TTC549 (cell line): ENCODE data around the gene ZNF106.

ENCODE experiments used
- FAIRE-seq: peaks from 2 replicates; lab custom pipeline; 2012; peaks lifted over from hg19 to GRCh38; lab: Jason Lieb, UNC

Gene ZNF106

DNA sequence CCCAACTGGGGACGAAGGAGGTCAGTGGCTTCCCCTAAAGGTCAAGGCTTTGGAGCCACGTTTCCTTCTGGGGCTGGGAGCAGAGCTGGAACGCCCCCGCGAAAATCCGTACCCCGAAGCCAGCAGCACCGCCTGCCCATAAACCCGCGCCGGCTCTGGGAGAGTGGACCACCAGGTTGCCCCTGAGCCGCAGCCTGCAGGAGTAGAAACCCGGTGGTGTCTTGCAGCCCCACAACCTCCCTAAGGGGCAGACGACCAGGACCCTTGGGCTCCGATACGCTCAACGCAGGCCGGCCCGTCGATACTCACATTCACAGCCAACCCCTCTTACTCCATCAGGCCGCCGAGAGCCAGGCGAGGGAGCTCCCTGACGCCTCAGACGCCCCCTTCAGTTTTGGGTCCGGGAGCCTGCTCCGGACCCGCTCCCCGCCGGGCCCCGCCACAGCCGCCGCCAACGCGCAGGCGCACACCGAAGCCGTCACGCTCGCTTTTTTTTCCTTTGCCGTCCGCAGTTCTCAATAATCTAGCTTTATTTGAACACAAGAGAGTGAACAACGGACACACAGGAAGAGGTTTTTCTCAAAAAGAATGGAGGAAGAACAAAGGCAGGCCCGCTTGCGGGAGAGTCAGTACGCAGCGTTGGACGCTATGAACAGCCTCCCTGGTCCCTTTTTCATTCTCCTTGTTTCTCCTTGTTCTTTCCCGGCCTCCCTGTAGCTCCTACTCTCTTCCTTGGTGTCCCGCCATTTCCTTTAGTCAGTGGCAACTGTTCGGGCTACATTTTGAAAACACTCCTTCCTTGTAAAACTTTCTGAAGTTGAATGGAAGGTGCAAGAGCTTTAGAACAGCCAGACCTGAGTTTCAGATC, at the start of gene ZNF106:
Gene ZNF106 (minus strand): TSS at position 471 of the 868 bp plus-strand sequence. CDS start 18,852 bp downstream, outside the sequence.
- no peak for FAIRE-seq

DNA sequence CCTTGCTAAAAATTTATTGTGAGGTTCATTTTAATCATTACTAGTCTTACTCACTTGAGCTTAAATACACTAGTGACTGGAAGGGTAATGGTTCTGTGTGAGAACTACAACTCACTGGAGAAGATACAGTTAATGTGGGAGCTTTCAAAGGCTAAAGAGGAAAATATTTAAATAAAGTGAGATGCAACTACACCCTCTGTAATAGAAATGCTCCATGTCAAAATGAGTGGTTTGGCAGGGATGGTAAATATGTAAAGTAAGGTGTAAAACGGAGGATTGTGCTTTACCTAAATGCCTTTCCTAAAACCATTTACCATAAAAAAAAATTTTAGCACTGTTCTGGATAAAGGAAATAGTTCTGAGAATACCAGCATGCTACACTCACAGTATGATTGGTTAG, 42.3 kb upstream of the ZNF106 start:
- FAIRE-seq = no peak

DNA sequence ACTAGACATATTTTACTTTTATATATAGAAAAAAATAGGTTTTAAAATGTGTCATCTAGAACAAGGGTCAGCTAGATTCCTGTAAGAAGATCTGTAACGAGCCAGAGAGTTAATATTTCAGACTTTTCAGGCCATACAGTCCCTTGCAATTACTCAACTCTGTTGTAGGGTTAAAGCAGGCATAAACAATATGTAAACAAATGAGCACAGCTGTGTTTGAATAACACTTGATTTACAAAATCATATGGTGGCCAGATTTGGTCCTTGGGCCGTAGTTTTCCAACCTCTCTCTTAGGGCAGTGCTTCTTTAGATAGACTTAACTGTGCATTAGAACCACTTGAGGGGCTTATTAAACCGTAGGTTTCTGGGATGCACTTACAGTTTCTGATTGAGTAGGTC, 38.0 kb upstream of the ZNF106 start:
- no peak for FAIRE-seq

DNA sequence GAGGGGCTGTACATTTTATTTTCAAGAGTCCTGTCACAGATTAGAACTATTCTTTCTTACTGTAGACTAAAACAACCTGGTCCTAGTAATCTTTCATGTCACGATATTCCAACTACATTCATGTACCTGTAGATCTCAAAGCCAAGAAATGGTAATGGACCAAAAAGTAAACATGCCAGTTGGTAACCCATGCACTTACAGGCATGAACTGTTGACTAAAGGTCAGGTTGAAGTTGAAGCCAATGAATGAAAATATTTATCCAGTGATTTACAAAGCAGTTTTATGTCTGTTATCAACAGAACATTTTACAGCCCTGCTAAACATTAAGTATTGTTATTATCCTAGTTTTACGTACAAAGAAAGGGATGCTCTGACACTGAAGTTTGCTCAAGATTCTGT, 32.4 kb upstream of the ZNF106 start:
- no peak for FAIRE-seq

DNA sequence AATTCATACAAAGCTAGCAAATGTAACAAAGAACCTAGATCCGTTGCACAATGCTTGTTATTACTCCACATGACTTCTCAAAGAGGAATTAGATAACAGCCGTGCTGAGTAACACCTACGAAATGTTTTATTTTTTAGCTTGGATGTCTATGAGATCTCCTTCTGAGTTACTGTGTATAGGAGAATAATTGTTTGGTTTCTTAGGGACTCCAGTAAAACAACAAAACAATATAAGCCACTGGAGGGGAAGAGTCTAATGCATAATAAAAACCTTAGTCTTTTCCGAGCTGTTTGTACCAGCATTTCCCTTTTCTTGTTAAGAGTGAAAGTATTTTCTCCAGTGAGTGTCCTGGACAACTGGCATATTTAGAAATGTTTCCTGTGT, 20.1 kb upstream of the ZNF106 start:
- FAIRE-seq = no peak

DNA sequence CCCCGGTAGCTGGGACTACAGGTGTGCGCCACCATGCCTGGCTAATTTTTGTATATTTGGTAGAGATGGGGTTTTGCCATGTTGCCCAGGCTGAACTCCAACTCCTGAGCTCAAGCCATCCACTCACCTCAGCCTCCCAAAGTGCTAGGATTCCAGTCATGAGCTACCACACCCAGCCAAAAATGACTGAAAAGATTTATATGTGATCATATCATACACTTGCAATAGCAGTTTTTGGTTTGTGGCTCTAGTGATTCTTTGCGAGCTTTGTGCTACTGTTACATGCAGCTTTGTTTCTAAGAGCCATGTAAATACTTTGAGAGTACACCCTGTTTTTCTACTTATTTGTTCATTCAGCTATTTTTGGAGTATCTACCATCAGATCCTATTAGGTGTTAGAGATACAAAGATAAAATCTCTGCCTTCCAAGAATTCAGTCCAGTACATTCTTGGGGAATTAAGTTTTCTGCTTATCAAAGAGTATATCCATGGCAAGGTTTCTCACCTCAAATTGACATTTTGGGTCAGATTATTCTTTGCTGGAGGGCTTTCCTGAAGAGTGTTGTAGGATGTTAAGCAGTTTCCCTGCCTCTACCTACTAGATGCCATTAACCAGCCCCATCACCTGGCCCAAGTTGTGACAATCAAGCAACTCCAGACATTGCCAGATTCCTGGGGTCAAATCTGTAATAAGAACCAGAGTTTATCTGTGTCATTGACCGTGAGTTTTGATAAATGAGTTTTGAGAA, 19.5 kb upstream of the ZNF106 start:
- no peak for FAIRE-seq

DNA sequence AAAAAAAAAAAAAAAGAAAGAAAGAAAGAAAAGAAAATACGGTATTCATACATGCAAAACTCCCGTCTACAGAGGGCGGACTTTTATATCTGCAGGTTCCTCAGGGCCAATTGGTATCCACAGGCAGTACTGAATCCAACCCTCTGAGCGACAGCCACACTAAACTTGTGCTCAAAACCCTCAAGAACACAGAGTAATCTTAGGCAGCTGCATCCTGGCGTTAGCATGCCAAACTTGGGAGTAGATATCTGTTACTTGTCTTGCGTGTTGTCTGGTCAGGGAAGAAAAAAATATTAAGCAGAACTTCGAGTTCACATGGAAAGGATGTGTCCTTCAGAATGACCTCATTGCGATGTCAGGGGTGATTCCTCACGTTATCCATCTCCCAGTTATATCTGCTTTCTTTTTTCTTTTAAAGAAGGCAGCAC, 17.3 kb upstream of the ZNF106 start:
- FAIRE-seq = no peak

DNA sequence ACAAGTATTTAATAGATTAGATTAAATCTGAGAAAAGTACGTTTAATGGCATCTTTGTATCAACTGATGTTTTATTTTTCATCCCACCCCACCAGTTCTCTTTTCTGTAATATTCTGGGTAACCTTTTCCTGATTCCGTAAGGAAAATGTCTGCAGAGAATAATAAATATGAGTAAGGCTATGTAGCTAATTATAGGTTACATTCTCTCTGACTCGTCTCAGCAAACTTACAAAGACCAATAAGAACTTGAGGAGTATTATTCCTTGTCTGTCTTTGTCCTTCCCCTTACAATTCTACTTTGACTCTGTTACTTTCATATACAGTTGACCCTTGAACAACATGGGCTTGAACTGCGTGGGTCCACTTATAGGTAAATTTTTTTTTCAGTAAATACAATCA, 16.6 kb upstream of the ZNF106 start:
- no peak for FAIRE-seq

DNA sequence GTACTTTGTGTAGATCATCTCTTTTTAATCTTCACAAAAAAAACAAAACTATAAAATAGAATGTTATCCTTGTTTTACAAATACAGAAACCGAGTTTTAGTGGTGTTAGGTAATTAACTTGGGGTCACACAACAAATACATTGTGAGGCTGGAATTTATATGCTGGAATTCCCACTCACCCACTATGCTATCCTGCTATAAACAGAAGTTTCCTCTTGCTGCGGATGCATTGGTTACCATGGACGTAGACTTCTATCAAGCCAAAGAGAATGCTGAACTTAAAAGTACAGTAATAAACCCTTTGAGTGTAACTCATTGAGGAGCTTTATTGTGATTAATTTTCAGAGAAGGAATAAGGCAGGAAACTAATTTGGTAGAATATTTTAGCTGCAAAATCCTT, 13.7 kb upstream of the ZNF106 start:
- FAIRE-seq = no peak

DNA sequence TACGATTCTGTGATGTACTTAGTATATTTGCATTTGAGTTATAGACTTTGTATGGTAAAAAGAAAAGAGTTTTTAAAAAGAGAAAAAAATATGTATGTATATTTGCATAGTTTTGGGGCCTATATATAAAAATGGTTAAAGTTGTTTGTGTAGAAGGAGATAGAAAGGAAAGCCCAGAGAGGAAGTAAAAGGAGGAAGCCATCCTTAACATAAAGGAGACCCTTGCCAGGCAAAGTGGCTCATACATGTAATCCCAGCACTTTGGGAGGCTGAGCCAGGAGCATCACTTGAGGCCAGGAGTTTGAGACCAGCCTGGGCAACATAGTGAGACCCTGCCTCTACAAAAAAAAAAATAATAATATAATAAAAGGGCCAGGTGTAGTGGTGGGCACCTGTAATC, 12.9 kb upstream of the ZNF106 start:
- FAIRE-seq = no peak

DNA sequence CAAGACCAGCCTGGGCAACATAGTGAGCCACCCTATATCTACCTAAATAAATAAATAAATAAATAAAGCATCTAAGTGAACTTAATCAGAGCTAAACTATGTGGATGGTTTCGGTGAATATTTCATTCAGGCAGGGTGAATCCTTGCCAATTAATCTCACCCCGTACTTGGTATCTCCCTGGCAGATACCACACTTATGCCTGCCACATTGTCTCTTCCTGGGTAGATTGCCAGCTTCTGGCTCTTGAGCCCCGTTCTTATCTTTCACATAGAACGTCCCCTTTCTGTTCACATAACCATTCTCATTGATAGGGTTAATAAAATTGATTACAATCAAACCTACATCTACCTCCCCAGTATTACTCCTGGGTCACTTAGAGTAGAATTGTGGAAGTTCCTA, 11.5 kb upstream of the ZNF106 start:
- FAIRE-seq = no peak

DNA sequence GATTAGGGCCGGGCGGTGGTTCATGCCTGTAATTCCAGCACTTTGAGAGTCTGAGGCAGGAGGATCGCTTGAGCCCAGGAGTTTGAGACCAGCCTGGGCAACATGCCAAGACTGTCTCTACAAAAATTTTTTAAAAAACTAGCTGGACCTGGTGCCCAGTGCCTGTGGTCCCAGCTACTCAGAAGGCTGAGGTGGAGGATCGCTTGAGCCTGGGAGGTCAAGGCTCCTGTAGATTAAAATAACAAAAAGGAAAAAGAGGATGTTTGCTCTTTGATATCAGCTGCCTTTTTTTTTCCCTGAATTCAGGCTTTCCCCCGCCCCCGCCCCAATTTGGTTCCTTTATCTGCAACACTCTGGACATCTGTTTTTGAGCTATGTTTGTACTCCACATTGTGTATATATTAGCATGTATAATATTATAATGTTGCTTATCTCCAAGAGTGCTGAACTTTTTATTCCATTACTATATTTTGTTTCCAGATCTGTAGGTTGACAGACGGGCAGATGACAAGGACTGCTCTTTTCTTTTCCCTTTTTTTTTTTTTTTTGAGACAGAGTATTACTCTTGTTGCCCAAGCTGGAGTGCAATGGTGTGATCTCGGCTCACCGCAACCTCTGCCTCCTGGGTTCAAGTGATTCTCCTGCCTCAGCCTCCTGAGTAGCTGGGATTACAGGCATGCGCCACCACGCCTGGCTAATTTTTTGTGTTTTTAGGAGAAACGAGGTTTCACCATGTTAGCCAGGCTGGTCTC, 9.1 kb upstream of the ZNF106 start:
- no peak for FAIRE-seq

DNA sequence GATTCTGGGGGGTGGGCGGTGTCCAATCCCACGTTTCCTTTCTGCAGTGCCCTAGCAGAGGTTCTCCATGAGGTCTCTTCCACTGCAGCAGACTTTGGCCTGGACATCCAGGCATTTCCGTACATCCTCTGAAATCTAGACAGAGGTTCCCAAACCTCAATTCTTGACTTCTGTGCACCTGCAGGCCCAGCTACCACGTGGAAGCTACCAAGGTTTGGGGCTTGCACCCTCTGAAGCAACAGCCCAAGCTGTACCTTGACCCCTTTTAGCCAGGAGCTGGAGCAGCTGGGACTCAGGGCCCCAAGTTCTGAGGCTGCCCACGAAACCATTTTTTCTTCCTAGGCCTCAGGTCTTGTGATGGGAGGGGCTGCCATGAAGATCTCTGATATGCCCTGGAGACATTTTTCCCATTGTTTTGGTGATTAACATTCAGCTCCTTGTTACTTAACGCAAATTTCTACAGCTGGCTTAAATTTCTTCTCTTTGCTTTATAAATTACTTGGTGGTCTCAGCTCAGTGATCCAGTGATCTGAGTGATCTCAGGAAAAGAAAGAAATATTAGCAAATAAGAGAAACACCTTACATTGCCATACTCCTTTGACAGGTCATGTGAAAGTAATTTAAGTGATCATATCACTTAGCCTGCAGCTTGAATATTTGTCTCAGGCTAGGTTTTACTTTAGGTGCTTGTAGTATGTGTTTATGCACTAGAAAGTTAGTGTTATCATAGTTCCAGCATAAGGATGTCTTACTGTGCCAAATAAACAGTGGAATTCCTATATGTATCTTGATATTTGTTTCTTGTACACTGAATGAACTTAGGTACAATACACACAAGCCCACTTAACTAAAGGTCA, 7.5 kb upstream of the ZNF106 start:
- FAIRE-seq = no peak

DNA sequence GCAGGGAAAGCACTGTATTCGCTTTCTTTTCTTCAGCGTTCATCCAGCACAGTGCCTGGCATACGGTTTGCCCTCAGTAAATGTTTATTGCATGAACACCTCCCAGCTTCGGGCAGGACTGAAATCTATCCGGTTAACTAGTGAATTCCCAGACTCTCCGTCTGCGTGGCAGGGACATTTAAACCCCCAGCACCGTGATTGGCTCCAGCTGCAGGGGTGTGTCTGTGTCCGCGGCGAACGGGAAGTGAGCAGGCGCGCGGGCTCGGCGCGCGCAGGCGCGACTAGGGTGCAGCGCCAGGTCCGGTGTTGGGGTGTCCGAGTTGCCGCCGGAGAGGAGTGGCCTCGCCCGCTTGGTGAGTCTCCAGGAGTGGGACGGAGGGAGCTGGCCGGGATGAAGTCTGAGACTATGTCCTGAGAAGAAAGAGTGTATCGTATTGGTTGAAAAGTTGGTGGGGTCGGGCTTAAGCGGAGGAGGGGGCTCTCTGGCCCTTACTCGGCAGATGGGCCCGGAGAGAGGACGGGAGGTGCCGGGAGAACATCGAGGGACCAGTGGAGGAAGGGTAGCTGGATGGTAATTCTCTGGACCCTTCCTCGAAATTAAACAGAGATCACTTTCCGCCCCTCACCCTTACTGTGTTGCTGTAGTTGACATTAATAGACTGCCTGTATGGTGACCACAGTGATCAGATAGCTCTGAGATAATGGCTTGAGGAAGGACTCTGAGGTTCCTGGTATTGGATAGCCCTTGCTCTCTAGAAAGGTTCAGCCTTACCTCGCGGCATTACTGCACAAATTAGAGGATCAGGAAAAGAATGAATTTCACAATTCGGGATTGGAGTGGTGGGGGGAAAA, 4.6 kb upstream of the ZNF106 start, which contains the start of gene SNAP23:
Gene SNAP23 (plus strand): TSS at position 274 of the 852 bp plus-strand sequence. CDS start 16,213 bp downstream, outside the sequence.
- no peak for FAIRE-seq

DNA sequence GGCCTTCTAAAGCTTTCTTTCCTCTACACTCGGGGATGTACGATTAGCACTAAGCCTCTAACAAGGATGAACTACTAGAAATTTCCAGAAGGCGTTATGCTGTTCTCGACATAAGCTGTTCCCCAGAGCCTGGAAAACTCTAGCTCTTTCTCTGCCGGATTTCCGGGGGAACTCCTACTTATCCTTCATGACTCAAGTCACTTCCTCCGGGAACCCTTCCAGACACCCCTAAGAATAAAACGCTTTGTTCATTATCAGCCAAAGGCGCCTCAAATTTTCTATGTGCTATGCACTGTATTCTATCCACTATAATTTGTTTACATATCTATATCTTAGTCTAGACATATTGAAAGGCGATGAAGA, 4.0 kb upstream of the ZNF106 start:
- FAIRE-seq = no peak

DNA sequence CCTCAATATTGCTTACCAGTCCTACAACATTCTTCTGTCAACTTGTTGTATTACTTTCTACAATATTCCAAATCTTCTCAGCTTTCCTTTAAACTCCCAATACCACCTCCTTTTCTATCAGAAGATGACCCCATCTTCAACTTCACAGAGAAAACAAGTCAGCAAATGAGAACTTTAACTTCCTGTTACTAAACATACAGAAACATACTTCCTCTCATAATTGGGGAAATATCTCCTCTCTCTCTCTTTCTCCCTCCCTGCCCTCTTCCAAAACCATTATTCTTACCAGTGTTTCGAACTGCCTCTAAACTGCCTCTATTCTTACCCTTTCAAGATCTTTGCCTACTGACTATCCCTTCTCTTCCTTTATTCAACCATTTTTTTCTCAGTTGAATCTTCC, 2.7 kb upstream of the ZNF106 start:
- FAIRE-seq = no peak

DNA sequence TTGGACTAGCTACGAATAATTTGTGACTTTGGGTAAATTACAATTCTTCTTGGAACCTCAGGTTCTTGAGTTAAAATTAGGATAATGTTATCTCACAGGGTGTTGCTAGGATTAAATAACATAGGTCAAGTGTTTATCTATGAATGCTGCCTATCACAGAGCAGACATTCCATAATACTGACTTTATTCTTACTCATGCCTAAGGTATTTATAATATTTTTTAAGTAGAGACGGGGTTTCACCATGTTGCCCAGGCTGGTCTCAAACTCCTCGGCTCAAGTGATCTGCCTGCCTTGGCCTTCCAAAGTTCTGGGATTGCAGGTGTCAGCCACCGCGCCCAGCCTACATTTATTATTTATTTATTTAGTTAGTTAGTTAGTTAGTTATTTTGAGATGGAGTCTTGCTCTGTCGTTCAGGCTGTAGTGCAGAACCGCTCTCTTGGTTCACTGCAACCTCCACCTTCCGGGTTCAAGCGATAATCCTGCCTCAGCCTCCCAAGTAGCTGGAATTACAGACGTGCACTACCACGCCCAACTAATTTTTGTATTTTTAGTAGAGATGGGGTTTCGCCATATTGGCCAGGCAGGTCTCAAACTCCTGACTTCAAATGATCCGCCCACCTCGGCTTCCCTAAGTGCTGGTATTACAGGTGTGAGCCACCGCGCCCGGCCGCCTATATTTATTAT, 741 bp upstream of the ZNF106 start:
- FAIRE-seq = no peak

DNA sequence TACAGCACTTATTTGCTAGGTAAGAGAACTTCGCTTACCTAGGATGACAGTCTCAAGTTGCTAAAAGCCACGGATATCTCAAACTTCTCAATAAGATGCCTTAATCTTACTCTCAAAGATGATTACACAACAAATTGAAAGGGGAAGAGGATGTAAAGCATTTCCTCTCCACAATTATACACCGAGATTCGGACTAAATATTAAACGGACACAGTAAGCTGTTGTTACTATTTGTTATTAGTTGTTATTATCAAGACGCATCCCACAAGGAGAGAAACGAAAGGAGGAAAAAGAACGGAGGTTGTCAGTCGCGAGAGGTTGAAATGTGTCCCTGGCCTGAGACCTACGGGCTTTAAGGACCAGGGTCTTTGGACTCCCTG, 660 bp downstream of the ZNF106 start:
- FAIRE-seq = no peak

DNA sequence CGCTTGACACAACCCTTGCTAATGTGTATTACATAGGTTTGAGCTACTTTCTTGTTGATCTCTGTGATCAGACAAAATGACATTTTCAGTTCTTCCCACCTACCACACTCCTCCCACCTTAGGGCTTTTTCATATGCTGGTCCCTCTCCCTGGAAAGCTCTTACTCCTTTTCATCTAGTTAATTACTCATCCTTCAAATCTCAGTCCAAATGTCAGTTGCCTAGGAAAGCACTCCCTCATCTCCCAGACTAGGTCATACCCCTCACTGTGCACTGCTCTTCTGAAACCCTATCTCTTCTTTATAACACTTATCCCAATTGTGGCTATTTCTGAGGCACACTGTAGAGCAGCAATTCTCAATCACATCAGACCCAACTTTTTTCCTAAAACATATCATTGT, 7.3 kb downstream of the ZNF106 start:
- FAIRE-seq = no peak

DNA sequence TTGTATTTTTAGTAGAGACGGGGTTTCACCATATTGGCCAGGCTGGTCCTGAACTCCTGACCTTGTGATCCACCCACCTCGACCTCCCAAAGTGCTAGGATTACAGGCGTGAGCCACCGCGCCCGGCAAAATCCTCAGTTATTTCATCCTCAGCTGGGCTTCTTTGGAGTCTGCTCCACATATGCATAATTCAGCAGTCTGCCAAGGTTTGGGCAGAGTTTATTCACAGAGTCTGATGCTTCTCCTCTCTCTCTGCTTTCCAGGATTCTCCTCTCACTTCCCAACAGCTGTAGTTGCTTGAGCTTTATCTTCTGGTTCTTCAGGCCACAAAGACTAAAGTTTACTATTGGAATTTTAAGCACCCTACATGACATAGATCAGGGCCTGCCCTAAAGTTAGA, 8.2 kb downstream of the ZNF106 start:
- no peak for FAIRE-seq
